Mesenchymal stem cell (in vitro differentiated cells and primary cell): ENCODE data around the gene KIF3A.
A peak's percentile ranks its signal among the peaks of the same experiment; 100 is the strongest.

ENCODE experiments used
- DNase-seq: peaks from one replicate; pipeline ENCODE4 v3.0.0-alpha.2; 2013
- H2AFZ ChIP-seq: one replicate; pipeline ENCODE4 v1.6.1; 2013; ENCODE audit warnings: low read depth, mild to moderate bottlenecking, control low read depth, inconsistent platforms, low read length, moderate library complexity
- H2AK5ac ChIP-seq: 2 replicates; pipeline ENCODE4 v1.6.1; 2013; ENCODE audit warnings: low read length, moderate library complexity, mild to moderate bottlenecking, inconsistent platforms; ENCODE audit not compliant: severe bottlenecking
- H2BK120ac ChIP-seq: one replicate; pipeline ENCODE4 v1.6.1; 2013; ENCODE audit warnings: low read depth, mild to moderate bottlenecking, inconsistent platforms, low read length, moderate library complexity
- H2BK12ac ChIP-seq, 2 experiments: one replicate each; pipeline ENCODE4 v1.6.1; 2013; ENCODE audit warnings: inconsistent platforms in 2 of 2, low read length in 2 of 2, mild to moderate bottlenecking in 2 of 2, moderate library complexity in 2 of 2, control low read depth in 1 of 2
- H2BK15ac ChIP-seq: one replicate; pipeline ENCODE4 v1.6.1; 2013; ENCODE audit warnings: mild to moderate bottlenecking, low read depth, inconsistent platforms; ENCODE audit not compliant: poor library complexity, severe bottlenecking
- H2BK5ac ChIP-seq: 2 replicates; pipeline ENCODE4 v1.6.1; 2013; ENCODE audit warnings: low read depth, mild to moderate bottlenecking, low read length, control low read depth, inconsistent platforms; ENCODE audit not compliant: poor library complexity, severe bottlenecking
- H3K14ac ChIP-seq, 2 experiments: one replicate each; pipeline ENCODE4 v1.6.1; 2013; ENCODE audit warnings: inconsistent platforms in 2 of 2, low read length in 2 of 2, control low read depth in 1 of 2, mild to moderate bottlenecking in 1 of 2, moderate library complexity in 1 of 2
- H3K18ac ChIP-seq, 2 experiments: one replicate each; pipeline ENCODE4 v1.6.1; 2013; ENCODE audit warnings: inconsistent platforms in 2 of 2, low read length in 2 of 2, control low read depth in 1 of 2, low read depth in 1 of 2, mild to moderate bottlenecking in 1 of 2
- H3K23ac ChIP-seq, 2 experiments: one replicate each; pipeline ENCODE4 v1.6.1; 2013; ENCODE audit warnings: inconsistent platforms in 2 of 2, low read length in 2 of 2, mild to moderate bottlenecking in 2 of 2, moderate library complexity in 2 of 2, control low read depth in 1 of 2
- H3K27ac ChIP-seq: 2 replicates; pipeline ENCODE4 v1.5.1; 2013; ENCODE audit warnings: mild to moderate bottlenecking, moderate library complexity, low read length, control low read depth, inconsistent platforms; ENCODE audit not compliant: poor library complexity, severe bottlenecking
- H3K27me3 ChIP-seq, 2 experiments: 2 replicates each; pipeline versions ENCODE4 v1.6.1 to v1.7.0; 2013; ENCODE audit warnings: low read length in 2 of 2, mild to moderate bottlenecking in 2 of 2, moderate library complexity in 2 of 2, control low read depth in 1 of 2, inconsistent platforms in 1 of 2; ENCODE audit not compliant: control insufficient read depth in 1 of 2, insufficient read depth in 1 of 2
- H3K36me3 ChIP-seq, 2 experiments: 2 replicates each; pipeline versions ENCODE4 v1.6.1 to v1.7.0; 2013; ENCODE audit warnings: low read length in 2 of 2, control low read depth in 1 of 2, inconsistent platforms in 1 of 2, low read depth in 1 of 2, mild to moderate bottlenecking in 1 of 2; ENCODE audit not compliant: insufficient read depth in 2 of 2, control insufficient read depth in 1 of 2
- H3K4ac ChIP-seq, 2 experiments: one replicate each; pipeline ENCODE4 v1.6.1; 2013; ENCODE audit warnings: inconsistent platforms in 2 of 2, low read length in 2 of 2, mild to moderate bottlenecking in 2 of 2, moderate library complexity in 2 of 2, control low read depth in 1 of 2, low read depth in 1 of 2
- H3K4me1 ChIP-seq: 2 replicates; pipeline ENCODE4 v1.6.1; 2013; ENCODE audit warnings: low read depth, low read length, control low read depth; ENCODE audit not compliant: control insufficient read depth, insufficient read depth
- H3K4me2 ChIP-seq: 2 replicates; pipeline ENCODE4 v1.6.1; 2013; ENCODE audit warnings: low read length, mild to moderate bottlenecking, inconsistent platforms; ENCODE audit not compliant: poor library complexity, severe bottlenecking
- H3K4me3 ChIP-seq, 2 experiments: 2 replicates each; pipeline versions ENCODE4 v1.5.1 to v1.7.0; 2013; ENCODE audit warnings: low read length in 2 of 2, mild to moderate bottlenecking in 2 of 2, control low read depth in 1 of 2, low read depth in 1 of 2; ENCODE audit not compliant: insufficient read depth in 1 of 2
- H3K79me1 ChIP-seq: replicated peaks from 2 replicates; pipeline ENCODE4 v1.6.1; 2013; ENCODE audit warnings: mild to moderate bottlenecking, control low read depth, low read length, inconsistent platforms; ENCODE audit not compliant: poor library complexity, severe bottlenecking
- H3K9ac ChIP-seq: 2 replicates; pipeline ENCODE4 v1.7.0; 2013; ENCODE audit warnings: mild to moderate bottlenecking, low read length, moderate library complexity
- H3K9me3 ChIP-seq: 2 replicates; pipeline ENCODE4 v1.7.0; 2013; ENCODE audit warnings: mild to moderate bottlenecking, low read length; ENCODE audit not compliant: control insufficient read depth
- H4K8ac ChIP-seq: one replicate; pipeline ENCODE4 v1.6.1; 2013; ENCODE audit warnings: inconsistent platforms, mild to moderate bottlenecking, low read length, moderate library complexity
- H4K91ac ChIP-seq: one replicate; pipeline ENCODE4 v1.6.1; 2013; ENCODE audit warnings: mild to moderate bottlenecking, low read length, inconsistent platforms
- WGBS: methylation state at CpG from one replicate; pipeline ENCODE4 v1.1.7; 2013; ENCODE audit warnings: mixed read lengths; 5-methylcytosine and 5-hydroxymethylcytosine counted together

KIF3A gene

GRCh38 chr5:132756542-132756941, 19.2 kb upstream of the KIF3A start:
- Histone ChIP-seq H3K36me3 (peaks cover 47 to 51% of the 10 kb centered on the region in 2 experiments), H3K9me3 (no peaks in the 10 kb centered on the region), H2BK5ac (no peak overlapping the region), H3K27me3 (peaks cover 0 to 52% of the 10 kb centered on the region in 2 experiments), H3K79me1 (peaks cover 2% of the 10 kb centered on the region), H2BK15ac (no peak overlapping the region), H3K4me3 (no peak overlapping the region), H3K4me1 (peaks cover 7% of the 10 kb centered on the region), H3K18ac (no peak overlapping the region), H3K4me2 (no peak overlapping the region), H3K14ac (no peak overlapping the region), H3K9ac (no peak overlapping the region), H2AFZ (no peak overlapping the region), H4K91ac (no peak overlapping the region), H3K27ac (no peak overlapping the region), H2BK120ac (no peak overlapping the region), H3K4ac (no peak overlapping the region), H2AK5ac (no peak overlapping the region), H3K23ac (no peak overlapping the region), H4K8ac (no peak overlapping the region), H2BK12ac (no peak overlapping the region)
- 94% methylated on average over 5 of the region's 5 CpGs for WGBS
- DNase-seq: no peak

GRCh38 chr5:132754947-132755346, 17.6 kb upstream of the KIF3A start:
- no peak overlapping the region for H3K23ac ChIP-seq
- H3K27me3 ChIP-seq: peaks cover 0 to 56% of the 10 kb centered on the region in 2 experiments
- H2AK5ac ChIP-seq: no peak overlapping the region
- H2BK15ac ChIP-seq: no peak overlapping the region
- no peak overlapping the region for H2BK12ac ChIP-seq
- no peak overlapping the region for H2BK120ac ChIP-seq
- H4K8ac ChIP-seq: no peak overlapping the region
- peaks cover 7% of the 10 kb centered on the region for H3K4me1 ChIP-seq
- no peak overlapping the region for H3K14ac ChIP-seq
- peak; percentile 37 for DNase-seq
- peaks cover 32 to 35% of the 10 kb centered on the region in 2 experiments for H3K36me3 ChIP-seq
- no peak overlapping the region for H4K91ac ChIP-seq
- H3K9ac ChIP-seq: no peak overlapping the region
- no peak overlapping the region for H3K4ac ChIP-seq
- H3K18ac ChIP-seq: no peak overlapping the region
- H3K4me3 ChIP-seq: no peak overlapping the region
- no peak overlapping the region for H3K4me2 ChIP-seq
- H2AFZ ChIP-seq: no peak overlapping the region
- no peaks in the 10 kb centered on the region for H3K9me3 ChIP-seq
- H3K79me1 ChIP-seq: peaks cover 2% of the 10 kb centered on the region
- no peak overlapping the region for H3K27ac ChIP-seq
- no peak overlapping the region for H2BK5ac ChIP-seq

DNA sequence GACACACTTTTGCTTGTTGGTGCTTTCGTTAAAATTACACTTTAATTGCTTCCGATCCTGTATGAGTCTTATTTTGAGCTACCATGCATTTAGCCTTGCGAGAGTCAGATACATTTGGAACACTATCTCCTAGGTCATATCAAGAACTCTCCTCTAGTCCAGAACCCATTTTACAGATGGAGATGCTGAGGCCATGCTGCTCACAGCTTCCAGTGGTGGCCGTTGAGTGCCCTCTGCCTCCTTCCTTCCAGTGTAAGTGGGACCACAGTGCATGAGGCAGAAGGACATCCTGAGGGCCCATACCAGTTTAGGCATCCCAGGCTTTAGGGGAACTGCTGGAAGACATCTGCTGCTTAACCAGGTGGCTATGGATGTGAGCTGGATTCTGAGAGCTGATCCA, 16.8 kb upstream of the KIF3A start:
- H2BK15ac ChIP-seq: no peak overlapping the region

GRCh38 chr5:132753135-132753987, 16.0 kb upstream of the KIF3A start:
- peaks cover 2% of the 10 kb centered on the region for H3K79me1 ChIP-seq
- WGBS: 46% methylated on average over 2 of the region's 2 CpGs
- H3K27me3 ChIP-seq: peaks cover 3 to 72% of the 10 kb centered on the region in 2 experiments
- DNase-seq: no peak
- H2AFZ ChIP-seq: no peak overlapping the region
- no peak overlapping the region for H2BK15ac ChIP-seq
- no peak overlapping the region for H3K18ac ChIP-seq
- H3K4me1 ChIP-seq: peaks cover 5% of the 10 kb centered on the region
- no peak overlapping the region for H3K23ac ChIP-seq
- H2AK5ac ChIP-seq: no peak overlapping the region
- no peak overlapping the region for H4K91ac ChIP-seq
- no peak overlapping the region for H3K27ac ChIP-seq
- H3K14ac ChIP-seq: no peak overlapping the region
- no peaks in the 10 kb centered on the region for H3K9me3 ChIP-seq
- no peak overlapping the region for H3K9ac ChIP-seq
- H2BK120ac ChIP-seq: no peak overlapping the region
- H3K36me3 ChIP-seq: peaks cover 17 to 19% of the 10 kb centered on the region in 2 experiments
- H3K4me2 ChIP-seq: no peak overlapping the region
- no peak overlapping the region for H3K4ac ChIP-seq
- H2BK12ac ChIP-seq: no peak overlapping the region
- H4K8ac ChIP-seq: no peak overlapping the region
- H2BK5ac ChIP-seq: no peak overlapping the region
- H3K4me3 ChIP-seq: no peak overlapping the region

More for the DNA sequence above, 16.8 kb upstream of the KIF3A start:
- Histone ChIP-seq H3K4me1 (peaks cover 5% of the 10 kb centered on the region), H3K9ac (no peak overlapping the region), H3K27ac (no peak overlapping the region), H4K91ac (no peak overlapping the region), H3K4ac (no peak overlapping the region), H3K27me3 (peaks cover 0 to 65% of the 10 kb centered on the region in 2 experiments), H3K14ac (no peak overlapping the region), H2BK120ac (no peak overlapping the region), H2BK5ac (no peak overlapping the region), H3K9me3 (no peaks in the 10 kb centered on the region), H2BK12ac (no peak overlapping the region), H3K79me1 (peaks cover 2% of the 10 kb centered on the region), H3K4me2 (no peak overlapping the region), H3K36me3 (peaks cover 23 to 27% of the 10 kb centered on the region in 2 experiments), H2AFZ (no peak overlapping the region), H3K23ac (no peak overlapping the region), H2AK5ac (no peak overlapping the region), H3K4me3 (no peak overlapping the region), H4K8ac (no peak overlapping the region), H3K18ac (no peak overlapping the region)
- DNase-seq: no peak
- 94% methylated on average over 4 of the region's 4 CpGs for WGBS
